NCI-H446 (cell line): Measurements from ENCODE around the gene CLDN34.
A peak's percentile ranks its signal among the peaks of the same experiment; 100 is the strongest.

Experiments used
- DNase-seq, 2 experiments: peaks; one replicate each; lab custom pipeline; 2025; lab: John Stamatoyannopoulos, UW

CLDN34 gene

GRCh38 chrX:9980927-9981326 lies 13.8 kb downstream of the CLDN34 start:
- DNase-seq, result no peak

- DNase-seq, result no peak
Measured at GRCh38 chrX:9983441-9983840, 16.3 kb downstream of the CLDN34 start.

DNA sequence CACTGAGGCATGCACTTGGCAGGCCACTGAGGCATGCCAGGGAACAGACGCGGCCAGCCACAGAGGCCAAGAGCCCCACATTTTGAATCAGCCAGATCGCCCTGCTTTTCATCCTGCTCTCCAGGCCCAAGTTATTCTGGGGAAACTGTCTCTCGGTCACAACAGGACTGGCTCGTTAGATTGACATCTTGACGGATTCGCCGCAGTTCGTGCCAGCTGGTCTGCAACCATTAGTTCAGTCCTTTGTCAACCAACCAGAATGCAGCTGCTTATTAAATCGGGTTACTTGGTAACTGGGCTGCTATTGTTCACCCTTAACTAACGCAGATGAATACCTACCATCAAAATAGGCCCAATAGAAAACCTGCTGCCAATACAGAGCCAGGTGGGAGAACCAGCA lies 16.7 kb downstream of the CLDN34 start:
- no peak for DNase-seq

DNA sequence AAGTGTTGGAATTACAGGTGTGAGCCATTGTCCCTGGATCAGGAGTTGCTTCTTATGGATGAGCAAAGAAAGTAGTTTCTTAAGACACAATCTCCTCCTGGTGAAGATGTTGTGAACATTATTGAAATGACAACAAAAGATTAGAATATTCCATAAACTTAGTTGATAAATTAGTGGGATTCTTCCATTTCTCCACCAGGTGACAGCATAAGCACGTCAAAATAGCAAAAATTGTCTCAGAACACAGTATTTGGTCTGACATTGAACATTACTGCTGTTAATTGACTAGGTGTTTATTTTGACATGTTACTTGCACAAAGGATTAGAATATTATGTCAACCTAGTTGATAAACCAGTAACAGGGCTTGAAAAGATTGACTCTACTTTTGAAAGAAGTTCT lies 21.6 kb downstream of the CLDN34 start:
- DNase-seq, result no peak

- DNase-seq, result no peak
Measured at GRCh38 chrX:9992061-9992460, 24.9 kb downstream of the CLDN34 start.

- no peak for DNase-seq
Measured at GRCh38 chrX:9992724-9993123, 25.6 kb downstream of the CLDN34 start.

DNA sequence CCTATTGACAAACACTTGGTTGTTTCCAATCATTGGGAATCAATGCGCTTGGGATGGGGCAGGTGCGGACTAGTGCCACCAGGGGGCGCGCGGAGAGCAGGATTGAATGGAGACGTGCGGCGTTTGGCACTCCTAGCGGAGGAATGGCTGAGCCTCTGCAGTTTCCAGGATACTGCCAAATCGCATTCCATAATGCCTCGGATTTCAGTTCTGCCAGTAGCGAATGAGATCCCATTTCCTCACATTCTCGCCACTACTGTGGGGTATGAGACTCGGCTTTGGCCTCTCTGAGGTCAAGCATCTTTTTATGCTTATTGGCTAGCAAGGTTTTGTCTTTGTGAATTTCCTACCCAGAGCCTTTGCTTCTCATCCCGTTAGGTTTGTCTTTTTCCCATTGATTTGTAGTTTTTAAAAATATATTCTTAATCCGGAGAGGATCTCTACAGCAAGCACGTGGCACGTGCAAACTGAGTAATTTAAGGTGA lies 28.7 kb downstream of the CLDN34 start:
- peak in 1 of 2 experiments; percentile 43 for DNase-seq

- DNase-seq, result no peak
Measured at GRCh38 chrX:9997041-9997440, 29.9 kb downstream of the CLDN34 start.

- DNase-seq, result no peak
Measured at GRCh38 chrX:9997524-9997923, 30.4 kb downstream of the CLDN34 start.

DNA sequence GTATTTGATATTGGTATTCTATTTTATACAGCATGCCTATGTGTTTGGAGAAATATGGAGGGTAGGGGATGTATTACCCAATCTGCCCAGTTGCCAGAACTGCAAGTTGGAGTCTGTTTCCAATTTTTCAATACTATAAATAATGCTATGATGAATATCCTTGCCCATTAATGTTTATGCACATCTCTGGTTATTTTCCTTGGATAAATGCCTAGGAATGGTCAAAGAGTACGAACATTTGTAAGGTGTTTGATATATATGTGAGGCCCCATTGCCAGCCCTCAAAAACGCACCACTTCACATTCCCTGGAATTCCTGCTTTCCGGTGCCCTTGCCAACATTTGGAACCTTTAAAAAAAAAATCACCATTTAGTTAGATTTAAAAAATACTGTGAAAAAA lies 34.3 kb downstream of the CLDN34 start:
- no peak for DNase-seq

DNA sequence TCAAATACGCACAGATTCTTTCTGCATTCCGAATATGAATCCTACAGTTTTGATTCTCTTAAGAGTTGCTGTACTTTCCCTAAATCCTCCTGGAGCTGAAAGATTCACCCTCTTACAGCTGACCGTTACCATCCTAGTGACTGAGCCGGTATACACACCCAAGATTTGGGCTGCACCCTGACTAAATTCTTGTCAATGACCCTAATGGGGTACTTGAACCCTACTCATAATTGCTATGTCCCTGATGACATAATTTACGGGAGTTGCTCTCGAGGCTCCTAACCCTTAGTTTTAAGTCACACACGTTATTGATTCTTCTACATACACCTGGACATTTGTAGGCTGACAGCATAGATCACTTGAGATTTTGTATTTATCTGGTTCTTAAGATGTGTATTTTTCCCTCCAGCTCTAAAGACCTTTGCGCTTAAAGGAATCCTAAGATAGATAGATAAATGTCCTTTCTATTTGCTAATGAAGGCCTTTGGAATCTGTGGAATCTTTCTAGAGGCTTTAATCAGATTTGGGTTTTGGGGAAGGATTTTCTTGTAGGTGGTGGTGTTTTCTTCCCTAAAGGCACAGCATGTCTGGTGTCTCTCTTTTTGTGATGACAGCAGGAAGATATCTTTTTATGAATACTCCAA lies 37.8 kb downstream of the CLDN34 start:
- DNase-seq, result no peak

GRCh38 chrX:10006086-10006485 lies 38.9 kb downstream of the CLDN34 start:
- no peak for DNase-seq

GRCh38 chrX:10006770-10007169 lies 39.6 kb downstream of the CLDN34 start:
- DNase-seq, result no peak

- no peak for DNase-seq
Measured at GRCh38 chrX:10007621-10008020, 40.5 kb downstream of the CLDN34 start.

DNA sequence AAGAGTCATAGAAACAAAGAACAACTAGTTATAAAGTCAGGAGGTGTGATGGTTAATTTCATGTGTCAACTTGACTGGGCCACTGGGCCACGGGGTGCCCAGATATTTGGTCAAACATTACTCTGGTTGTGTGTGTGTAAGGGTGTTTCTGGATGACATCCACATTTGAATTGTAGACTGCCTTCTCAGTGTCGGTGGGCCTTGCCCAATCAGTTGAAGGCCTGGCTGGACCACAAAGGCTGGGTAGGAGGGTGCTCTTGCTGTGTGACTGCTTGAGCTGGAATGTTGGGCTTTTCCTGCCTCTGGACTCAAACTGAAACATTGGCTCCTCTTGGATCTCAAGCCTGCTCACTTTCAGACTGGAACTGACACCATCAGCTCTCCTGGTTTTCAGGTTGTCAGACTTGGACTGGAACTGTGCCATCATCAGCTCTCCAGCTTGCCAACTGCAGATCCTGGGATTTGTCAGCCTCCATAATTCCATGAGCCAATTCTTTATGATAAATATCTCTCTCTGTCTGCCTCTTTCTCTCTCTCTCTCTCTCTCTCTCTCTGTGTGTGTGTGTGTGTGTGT lies 41.4 kb downstream of the CLDN34 start:
- no peak for DNase-seq

DNA sequence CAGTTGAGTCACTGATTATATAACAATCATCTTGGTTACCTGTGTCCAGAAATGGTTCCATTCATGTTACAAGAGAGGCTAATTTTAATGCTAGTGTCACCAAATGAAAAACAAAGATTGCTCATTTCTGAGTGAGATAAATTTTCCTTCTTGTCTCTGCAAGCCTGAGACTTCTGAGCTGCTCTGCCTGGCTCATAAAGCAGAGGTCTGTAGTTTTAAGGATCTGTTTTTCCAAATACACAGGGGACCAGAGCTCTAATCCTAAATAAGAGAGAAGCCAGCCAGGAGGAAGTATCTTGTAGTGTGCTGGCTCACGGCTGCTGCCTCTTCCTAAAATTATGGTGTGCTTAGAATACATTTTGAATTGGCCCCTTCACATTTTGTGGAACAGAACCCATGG lies 42.6 kb downstream of the CLDN34 start:
- DNase-seq, result no peak

DNA sequence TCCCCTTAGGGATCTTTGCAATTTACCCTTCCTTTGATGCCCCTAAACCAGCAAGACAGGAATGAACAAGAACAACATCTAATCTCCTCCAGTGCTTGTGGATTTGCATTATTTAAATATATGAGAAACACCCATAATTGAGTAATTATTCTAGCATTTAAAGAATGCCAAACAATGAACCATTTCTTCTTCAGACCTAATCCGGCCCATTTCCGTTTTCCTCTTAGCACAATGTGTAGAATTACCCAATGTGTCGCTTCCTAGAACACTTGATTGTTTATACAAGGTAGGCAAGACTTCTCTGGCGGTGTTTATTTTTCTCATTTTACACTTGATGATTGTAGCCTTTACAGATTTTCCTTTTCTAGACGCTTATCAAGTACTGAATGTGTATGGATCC lies 43.5 kb downstream of the CLDN34 start:
- DNase-seq, result no peak

- no peak for DNase-seq
Measured at GRCh38 chrX:10011261-10011931, 44.2 kb downstream of the CLDN34 start.

- no peak for DNase-seq
Measured at GRCh38 chrX:10011991-10012390, 44.8 kb downstream of the CLDN34 start.

DNA sequence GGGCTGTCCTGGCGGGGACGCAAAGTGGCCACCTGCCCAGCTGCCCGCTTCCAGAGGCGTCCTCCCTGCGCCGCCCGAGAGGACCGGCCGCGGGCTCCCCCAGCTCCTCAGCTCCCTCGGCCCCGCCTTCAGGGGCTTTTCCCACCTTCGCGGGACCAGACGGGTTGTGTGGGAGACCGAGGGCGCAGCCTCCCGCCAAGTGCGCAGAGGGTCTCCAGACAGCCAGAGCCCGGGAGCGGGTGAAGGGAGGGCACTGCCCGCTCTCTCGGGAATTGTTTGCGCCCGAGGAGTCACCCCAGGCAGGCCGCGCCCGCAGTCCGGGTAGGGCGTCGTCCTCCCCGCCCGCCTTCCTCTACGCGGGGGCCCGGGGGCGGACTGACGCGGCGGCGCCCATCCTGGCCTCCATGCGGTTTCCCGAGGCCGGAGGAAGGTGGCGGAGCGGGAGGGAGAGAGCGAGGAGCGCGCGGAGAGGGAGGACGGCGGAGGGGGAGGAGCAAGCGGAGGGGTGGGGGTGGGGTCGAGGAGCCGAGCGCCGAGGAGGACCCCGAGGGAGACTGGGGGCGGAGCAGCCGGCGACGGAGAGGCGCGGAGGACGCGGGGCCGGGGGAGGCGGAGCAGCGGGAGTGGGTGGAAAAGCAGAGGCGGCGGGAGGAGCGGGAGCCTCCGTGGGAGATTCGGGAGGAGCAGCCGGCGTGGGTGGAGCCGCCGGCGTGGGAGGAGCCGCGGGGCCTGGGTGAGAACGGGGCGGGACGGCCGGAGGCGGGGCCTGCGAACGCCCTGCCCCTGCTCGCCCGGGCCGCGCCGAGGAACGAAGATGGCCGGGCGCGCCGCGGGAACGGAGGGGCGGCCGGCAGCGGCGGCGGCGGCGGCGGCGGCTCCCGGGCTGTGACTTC lies 47.5 kb downstream of the CLDN34 start:
- peak in 1 of 2 experiments; percentile 70 for DNase-seq

DNA sequence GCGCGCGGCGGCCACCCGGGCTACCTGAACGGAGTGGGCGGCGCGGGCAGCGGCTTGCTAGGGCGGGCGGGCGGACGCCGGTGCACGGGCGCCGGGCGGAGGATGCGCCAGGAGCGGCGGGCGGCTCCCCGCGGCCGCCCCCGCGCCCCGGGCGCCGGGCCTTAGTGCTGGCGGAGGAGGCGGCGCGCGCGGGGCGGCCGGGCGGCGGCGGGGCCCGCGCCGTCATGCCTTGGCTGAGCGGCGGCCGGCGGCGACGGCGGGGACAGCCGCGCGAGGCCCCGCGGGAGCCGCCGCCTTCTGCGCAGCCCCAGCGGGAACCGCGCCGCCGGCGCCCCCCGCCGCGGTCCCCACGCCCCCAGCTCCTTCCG lies 48.2 kb downstream of the CLDN34 start:
- DNase-seq, result no peak

GRCh38 chrX:10015723-10016518 lies 48.8 kb downstream of the CLDN34 start:
- DNase-seq, result no peak
